Measurements from ENCODE around the gene CHMP5. TPM values are rescaled to one million over a fixed set of nuclear protein-coding genes. Genes with fewer than 3 reads are reported as not detected.

CHMP5 gene
- 53.8 TPM for polyA plus RNA-seq (2013)

- ChIA-PET POLR2A (interaction anchor here (0.8 to 1.5 kb wide), 3 partner anchors 26 to 687 kb away, joined by 3 to 4 read pairs (median 3); partner anchors contain the start of gene NFX1), CTCF (interaction anchor here (1.1 to 1.6 kb wide), 4 partner anchors 25 to 189 kb away, joined by 3 to 4 read pairs (median 4); partner anchors contain the start of gene SMU1)
- under 1% methylated on average over 53 of the region's 67 CpGs for WGBS (ENCODE audit: insufficient coverage)
- H3K9me3 ChIP-seq (ENCODE audit: control extremely low read depth in 1 of 5, control insufficient read depth in 4 of 5, insufficient read depth in 2 of 5, low read depth in 1 of 5, low read length in 4 of 5) = no peaks in the 10 kb centered on the region
- DNase-seq = peak; percentile 99 to 100 (median 99)
- peak within 1 kb of the TSS; percentile 77 to 93 for H3K27ac ChIP-seq (ENCODE audit: insufficient read depth in 1 of 2, low read depth in 1 of 2, low read length in 2 of 2, poor library complexity in 1 of 2, severe bottlenecking in 2 of 2)
- peak within 1 kb of the TSS; percentile 92 to 99 (median 95) for H3K4me3 ChIP-seq (ENCODE audit: control insufficient read depth in 1 of 7, extremely low read depth in 1 of 7, insufficient read depth in 4 of 7, low read depth in 2 of 7, low read length in 6 of 7)
- peaks cover 10 to 48% (median 29%) of the 10 kb centered on the region in 4 experiments for H3K36me3 ChIP-seq (ENCODE audit: control insufficient read depth in 4 of 4, insufficient read depth in 4 of 4, low read length in 3 of 4)
- no peaks in the 10 kb centered on the region for H3K27me3 ChIP-seq (replicated peaks in 2 of 5; ENCODE audit: control insufficient read depth in 4 of 5, insufficient read depth in 5 of 5, low read length in 4 of 5)
- H3K4me1 ChIP-seq (ENCODE audit: control extremely low read depth in 1 of 4, control insufficient read depth in 4 of 4, insufficient read depth in 4 of 4, low read length in 3 of 4) = peaks cover 8 to 32% (median 21%) of the 10 kb centered on the region in 4 experiments
Observed at GRCh38 chr9:33264473-33265177, at the start of gene CHMP5, which contains the start of gene BAG1. Gene CHMP5 (plus strand): TSS chr9:33265049. CDS start chr9:33265079, 30 bp downstream. Gene BAG1 (minus strand): TSS chr9:33264708.

DNA sequence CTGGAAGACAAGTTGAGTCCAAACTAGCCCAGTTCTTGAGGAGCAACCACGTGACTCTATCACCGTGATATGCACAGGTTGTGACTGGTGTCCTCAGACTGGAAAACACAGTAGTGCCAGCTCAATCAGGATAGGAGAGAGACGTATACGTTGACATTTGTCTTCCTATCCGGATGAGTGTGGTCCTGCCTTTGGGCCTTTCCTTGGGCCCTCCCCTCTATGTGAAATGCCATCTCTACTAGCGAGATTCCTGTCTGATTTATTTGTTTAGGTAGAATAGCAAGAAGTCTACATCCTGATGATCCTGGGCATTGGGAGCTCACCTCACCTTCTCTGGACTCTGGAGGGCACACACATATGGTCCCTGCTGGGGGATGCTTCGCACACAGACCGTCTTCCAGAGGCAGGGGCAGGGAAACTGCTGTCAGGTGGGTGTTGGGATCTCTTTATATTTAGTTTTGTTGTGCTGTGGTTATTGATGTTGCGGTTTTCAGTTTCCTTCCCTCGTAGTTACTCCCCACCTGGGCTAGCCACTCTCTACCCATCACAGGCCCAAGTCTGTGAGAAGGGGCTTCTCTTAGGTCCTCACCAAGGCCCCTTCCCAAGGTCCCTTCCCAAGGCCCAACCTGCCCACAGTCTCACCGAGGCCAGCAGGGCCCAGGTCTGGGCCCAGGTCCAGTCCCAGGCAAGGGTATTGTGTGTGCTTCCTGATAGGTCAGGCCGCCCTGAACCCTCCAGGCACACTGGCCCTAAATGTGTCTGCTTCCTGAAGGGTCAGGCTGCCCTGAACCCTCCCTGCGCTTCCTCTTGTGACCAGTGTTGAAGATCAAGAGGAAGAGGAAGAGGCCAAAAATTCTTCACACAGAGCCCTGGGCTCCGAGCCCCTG lies 43.9 kb upstream of the CHMP5 start:
- H3K36me3 ChIP-seq (ENCODE audit: control insufficient read depth in 4 of 4, insufficient read depth in 4 of 4, low read length in 3 of 4) = no peaks in the 10 kb centered on the region
- peaks cover 4 to 18% (median 13%) of the 10 kb centered on the region in 4 experiments for H3K4me1 ChIP-seq (ENCODE audit: control extremely low read depth in 1 of 4, control insufficient read depth in 4 of 4, insufficient read depth in 4 of 4, low read length in 3 of 4)
- no peak overlapping the region for H3K27ac ChIP-seq (ENCODE audit: insufficient read depth in 1 of 2, low read depth in 1 of 2, low read length in 2 of 2, poor library complexity in 1 of 2, severe bottlenecking in 2 of 2)
- no peak for DNase-seq
- H3K27me3 ChIP-seq (replicated peaks in 2 of 5; ENCODE audit: control insufficient read depth in 4 of 5, insufficient read depth in 5 of 5, low read length in 4 of 5) = peaks cover 0 to 2% (median 0%) of the 10 kb centered on the region in 5 experiments
- H3K9me3 ChIP-seq (ENCODE audit: control extremely low read depth in 1 of 5, control insufficient read depth in 4 of 5, insufficient read depth in 2 of 5, low read depth in 1 of 5, low read length in 4 of 5) = no peaks in the 10 kb centered on the region
- H3K4me3 ChIP-seq (ENCODE audit: control insufficient read depth in 1 of 7, extremely low read depth in 1 of 7, insufficient read depth in 4 of 7, low read depth in 2 of 7, low read length in 6 of 7) = no peak overlapping the region
- 75% methylated on average over 8 of the region's 14 CpGs for WGBS (ENCODE audit: insufficient coverage)
- ChIA-PET POLR2A (no interaction called here), CTCF (interaction anchor here (1.2 kb wide), 1 partner anchor 12 kb away, joined by 3 read pairs; no protein-coding TSS in a partner anchor)

DNA sequence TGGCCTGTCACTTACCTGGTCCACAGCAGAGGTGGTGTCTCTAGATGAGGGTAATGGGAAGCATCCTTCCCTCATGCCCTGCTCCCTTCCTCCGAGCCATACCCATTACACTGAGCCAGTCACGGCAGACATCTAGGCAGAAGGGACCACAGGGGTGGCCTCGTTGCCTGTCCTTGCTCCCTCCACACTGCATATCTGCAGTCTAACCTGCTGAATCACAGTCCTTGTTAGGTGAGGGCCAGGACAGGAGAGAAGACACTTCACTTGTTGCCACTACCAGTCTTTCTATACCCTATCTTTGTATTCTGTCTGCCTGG lies 43.3 kb upstream of the CHMP5 start:
- WGBS (ENCODE audit: insufficient coverage) = 100% methylated on average over 2 of the region's 3 CpGs
- H3K27ac ChIP-seq (ENCODE audit: insufficient read depth in 1 of 2, low read depth in 1 of 2, low read length in 2 of 2, poor library complexity in 1 of 2, severe bottlenecking in 2 of 2) = no peak overlapping the region
- ChIA-PET CTCF (no interaction called here), POLR2A (no interaction called here)
- no peaks in the 10 kb centered on the region for H3K36me3 ChIP-seq (ENCODE audit: control insufficient read depth in 4 of 4, insufficient read depth in 4 of 4, low read length in 3 of 4)
- H3K4me3 ChIP-seq (ENCODE audit: control insufficient read depth in 1 of 7, extremely low read depth in 1 of 7, insufficient read depth in 4 of 7, low read depth in 2 of 7, low read length in 6 of 7) = no peak overlapping the region
- no peak for DNase-seq
- peaks cover 0 to 2% (median 0%) of the 10 kb centered on the region in 5 experiments for H3K27me3 ChIP-seq (replicated peaks in 2 of 5; ENCODE audit: control insufficient read depth in 4 of 5, insufficient read depth in 5 of 5, low read length in 4 of 5)
- no peaks in the 10 kb centered on the region for H3K9me3 ChIP-seq (ENCODE audit: control extremely low read depth in 1 of 5, control insufficient read depth in 4 of 5, insufficient read depth in 2 of 5, low read depth in 1 of 5, low read length in 4 of 5)
- peaks cover 9 to 24% (median 19%) of the 10 kb centered on the region in 4 experiments for H3K4me1 ChIP-seq (ENCODE audit: control extremely low read depth in 1 of 4, control insufficient read depth in 4 of 4, insufficient read depth in 4 of 4, low read length in 3 of 4)

GRCh38 chr9:33222031-33222430 lies 42.8 kb upstream of the CHMP5 start:
- ChIA-PET CTCF (interaction anchor here (1.2 kb wide), 1 partner anchor 18 kb away, joined by 3 read pairs; the partner anchor contains the start of gene SPINK4), POLR2A (interaction anchor here (0.5 kb wide), 1 partner anchor 160 kb away, joined by 3 read pairs; no protein-coding TSS in a partner anchor)
- Histone ChIP-seq H3K36me3 (ENCODE audit: control insufficient read depth in 4 of 4, insufficient read depth in 4 of 4, low read length in 3 of 4) (no peaks in the 10 kb centered on the region), H3K4me1 (ENCODE audit: control extremely low read depth in 1 of 4, control insufficient read depth in 4 of 4, insufficient read depth in 4 of 4, low read length in 3 of 4) (peaks cover 9 to 29% (median 24%) of the 10 kb centered on the region in 4 experiments), H3K27ac (ENCODE audit: insufficient read depth in 1 of 2, low read depth in 1 of 2, low read length in 2 of 2, poor library complexity in 1 of 2, severe bottlenecking in 2 of 2) (no peak overlapping the region), H3K4me3 (ENCODE audit: control insufficient read depth in 1 of 7, extremely low read depth in 1 of 7, insufficient read depth in 4 of 7, low read depth in 2 of 7, low read length in 6 of 7) (no peak overlapping the region), H3K9me3 (ENCODE audit: control extremely low read depth in 1 of 5, control insufficient read depth in 4 of 5, insufficient read depth in 2 of 5, low read depth in 1 of 5, low read length in 4 of 5) (no peaks in the 10 kb centered on the region), H3K27me3 (replicated peaks in 2 of 5; ENCODE audit: control insufficient read depth in 4 of 5, insufficient read depth in 5 of 5, low read length in 4 of 5) (peaks cover 0 to 2% (median 0%) of the 10 kb centered on the region in 5 experiments)
- WGBS (ENCODE audit: insufficient coverage) = 73% methylated on average over 3 of the region's 3 CpGs
- peak in 2 of 3 donors; percentile 42 to 47 for DNase-seq

DNA sequence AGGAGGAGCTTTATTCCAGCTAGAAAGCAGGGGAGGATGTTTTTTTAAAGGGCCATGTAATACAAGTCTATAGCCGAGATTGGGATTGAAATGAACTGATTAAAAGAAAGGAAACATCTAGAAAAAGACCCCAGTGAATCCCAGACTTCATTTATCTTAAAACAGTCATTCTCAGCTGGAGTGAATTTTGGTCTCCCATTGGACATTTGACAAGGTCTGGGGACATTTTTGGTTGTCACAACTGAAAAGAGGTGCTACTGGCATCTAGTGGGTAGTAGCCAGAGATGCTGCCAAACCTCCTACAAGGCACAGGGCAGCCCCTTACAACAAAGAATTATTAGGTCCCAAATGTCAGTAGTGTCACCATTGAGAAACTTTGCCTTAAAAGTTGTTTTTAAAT lies 41.2 kb upstream of the CHMP5 start:
- no peak overlapping the region for H3K27ac ChIP-seq (ENCODE audit: insufficient read depth in 1 of 2, low read depth in 1 of 2, low read length in 2 of 2, poor library complexity in 1 of 2, severe bottlenecking in 2 of 2)
- no peak for DNase-seq
- ChIA-PET POLR2A (interaction anchor here (0.6 kb wide), 1 partner anchor 52 kb away, joined by 3 read pairs; no protein-coding TSS in a partner anchor), CTCF (interaction anchor here (0.9 to 1.3 kb wide), 3 partner anchors 10 to 115 kb away, joined by 3 read pairs; no protein-coding TSS in a partner anchor)
- H3K4me1 ChIP-seq (ENCODE audit: control extremely low read depth in 1 of 4, control insufficient read depth in 4 of 4, insufficient read depth in 4 of 4, low read length in 3 of 4) = peaks cover 9 to 42% (median 31%) of the 10 kb centered on the region in 4 experiments
- no peaks in the 10 kb centered on the region for H3K9me3 ChIP-seq (ENCODE audit: control extremely low read depth in 1 of 5, control insufficient read depth in 4 of 5, insufficient read depth in 2 of 5, low read depth in 1 of 5, low read length in 4 of 5)
- no peaks in the 10 kb centered on the region for H3K27me3 ChIP-seq (replicated peaks in 2 of 5; ENCODE audit: control insufficient read depth in 4 of 5, insufficient read depth in 5 of 5, low read length in 4 of 5)
- no peaks in the 10 kb centered on the region for H3K36me3 ChIP-seq (ENCODE audit: control insufficient read depth in 4 of 4, insufficient read depth in 4 of 4, low read length in 3 of 4)
- no peak overlapping the region for H3K4me3 ChIP-seq (ENCODE audit: control insufficient read depth in 1 of 7, extremely low read depth in 1 of 7, insufficient read depth in 4 of 7, low read depth in 2 of 7, low read length in 6 of 7)
- WGBS (ENCODE audit: insufficient coverage) = no CpG with 5 or more reads among the region's 1 CpG

DNA sequence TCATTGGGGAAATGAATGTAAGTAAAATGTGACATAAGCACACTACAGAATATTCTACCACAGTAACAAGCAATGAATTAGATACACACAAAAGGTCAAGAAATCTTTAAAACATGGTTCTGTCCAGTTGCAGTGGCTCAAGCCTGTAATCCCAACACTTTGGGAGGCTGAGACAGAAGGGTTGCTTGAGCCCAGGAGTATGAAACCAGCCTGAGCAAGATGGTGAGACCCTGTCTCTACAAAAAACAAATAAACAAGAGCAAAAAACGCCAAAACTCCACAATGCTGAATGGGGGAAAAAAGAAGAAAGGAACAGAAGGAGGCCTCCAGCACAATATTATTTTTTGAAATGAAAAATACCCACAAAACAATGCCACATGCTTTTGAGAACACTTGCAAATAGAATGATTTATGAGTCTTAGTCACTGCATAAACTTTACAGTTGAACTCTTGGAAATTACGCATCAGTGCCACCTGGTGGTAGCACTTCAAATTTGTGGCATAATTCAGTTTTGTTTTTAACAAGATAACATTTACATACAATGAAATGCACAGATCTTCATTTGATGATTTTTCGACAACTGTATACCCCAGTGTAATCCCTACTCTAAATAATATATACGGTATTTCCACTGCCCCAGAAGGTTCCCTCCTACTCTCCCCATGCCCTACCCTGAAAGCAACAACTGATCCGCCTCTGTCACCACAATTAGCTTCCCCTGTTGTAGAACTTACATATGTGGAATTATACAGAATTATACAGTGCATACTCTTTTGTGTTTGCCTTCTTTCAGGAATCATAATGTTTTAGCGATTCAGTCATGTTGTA lies 39.3 kb upstream of the CHMP5 start:
- Histone ChIP-seq H3K36me3 (ENCODE audit: control insufficient read depth in 4 of 4, insufficient read depth in 4 of 4, low read length in 3 of 4) (no peaks in the 10 kb centered on the region), H3K9me3 (ENCODE audit: control extremely low read depth in 1 of 5, control insufficient read depth in 4 of 5, insufficient read depth in 2 of 5, low read depth in 1 of 5, low read length in 4 of 5) (no peaks in the 10 kb centered on the region), H3K4me1 (ENCODE audit: control extremely low read depth in 1 of 4, control insufficient read depth in 4 of 4, insufficient read depth in 4 of 4, low read length in 3 of 4) (peaks cover 9 to 42% (median 31%) of the 10 kb centered on the region in 4 experiments), H3K4me3 (ENCODE audit: control insufficient read depth in 1 of 7, extremely low read depth in 1 of 7, insufficient read depth in 4 of 7, low read depth in 2 of 7, low read length in 6 of 7) (peak overlapping the region in 1 of 7 experiments; percentile 33), H3K27me3 (replicated peaks in 2 of 5; ENCODE audit: control insufficient read depth in 4 of 5, insufficient read depth in 5 of 5, low read length in 4 of 5) (no peaks in the 10 kb centered on the region), H3K27ac (ENCODE audit: insufficient read depth in 1 of 2, low read depth in 1 of 2, low read length in 2 of 2, poor library complexity in 1 of 2, severe bottlenecking in 2 of 2) (peak overlapping the region in 1 of 2 experiments; percentile 12)
- POLR2A ChIA-PET = interaction anchor here (0.6 to 1.7 kb wide), 4 partner anchors 22 to 238 kb away, joined by 3 to 5 read pairs (median 4); partner anchors contain the start of genes B4GALT1, BAG1 and CHMP5
- CTCF ChIA-PET = interaction anchor here (0.7 to 3.0 kb wide), 32 partner anchors 9 to 169 kb away, joined by 3 to 30 read pairs (median 5); partner anchors contain the start of genes B4GALT1, CHMP5 and SPINK4
- DNase-seq = peak; percentile 87 to 95 (median 93)
- WGBS (ENCODE audit: insufficient coverage) = 33% methylated on average over 3 of the region's 6 CpGs
